ENCODE data around the gene CRYBG3.

DNA sequence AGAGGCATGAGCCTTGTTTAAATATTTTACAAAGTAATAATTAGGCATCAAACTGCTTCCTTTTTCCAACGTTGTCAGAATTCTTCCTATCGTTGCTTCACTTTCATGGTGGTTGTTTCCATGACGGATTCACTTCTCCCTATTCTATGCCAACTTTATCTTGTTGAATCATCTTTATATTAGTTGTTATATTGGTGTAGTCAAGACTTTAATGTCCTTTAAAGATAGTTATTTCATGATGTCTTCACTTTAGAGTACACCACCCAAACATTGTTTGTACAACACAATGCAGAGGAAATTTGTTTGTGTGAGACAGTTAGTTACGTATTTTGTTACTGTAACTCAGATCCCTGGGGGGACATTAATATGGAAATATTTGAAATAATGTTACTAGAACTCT is 61.9 kb downstream of the CRYBG3 start:
- no peak for TF ChIP-seq TAF1 (IDR thresholded peaks at IDR 0.05; ENCODE audit: borderline replicate concordance, insufficient read depth, low read length)
- TF ChIP-seq POLR2AphosphoS5 (IDR thresholded peaks at IDR 0.05; ENCODE audit: low read depth, low read length): no peak
